RWPE2 (cell line): ENCODE measurements around the gene NTRK1.

ENCODE experiments used
- ATAC-seq: fragments of 200-7000 bp; cut with Tn5 transposase; 3 replicates; pipeline ENCODE4 v1.9.1; 2021; ENCODE audit warnings: low read depth
- DNase-seq: peaks from one replicate; pipeline ENCODE4 v3.0.0-alpha.2; 2020; ENCODE audit warnings: low spot score
- H3K27ac ChIP-seq: fragments of 450-650 bp; 2 replicates; pipeline ENCODE4 v1.5.1; 2017; ENCODE audit warnings: mild to moderate bottlenecking; ENCODE audit not compliant: poor library complexity, severe bottlenecking
- H3K27me3 ChIP-seq: fragments of 250-450 bp; sonication (Bioruptor Pico); 2 replicates; pipeline ENCODE4 v1.5.1; 2021; ENCODE audit warnings: mild to moderate bottlenecking, moderate library complexity; ENCODE audit not compliant: insufficient read depth, poor library complexity, severe bottlenecking
- H3K36me3 ChIP-seq: fragments of 250-450 bp; sonication (Bioruptor Pico); 2 replicates; pipeline ENCODE4 v1.5.1; 2020; ENCODE audit warnings: low read depth, mild to moderate bottlenecking, moderate library complexity
- H3K4me1 ChIP-seq: fragments of 250-450 bp; sonication (Bioruptor Pico); 2 replicates; pipeline ENCODE4 v1.5.1; 2021; ENCODE audit warnings: mild to moderate bottlenecking, moderate library complexity; ENCODE audit not compliant: insufficient read depth, poor library complexity, severe bottlenecking
- H3K4me3 ChIP-seq: fragments of 250-450 bp; sonication (Bioruptor Pico); 2 replicates; pipeline ENCODE4 v1.5.1; 2021; ENCODE audit warnings: mild to moderate bottlenecking, moderate library complexity; ENCODE audit not compliant: severe bottlenecking
- H3K9me3 ChIP-seq: fragments of 250-450 bp; sonication (Bioruptor Pico); 2 replicates; pipeline ENCODE4 v1.5.1; 2021; ENCODE audit warnings: mild to moderate bottlenecking, moderate library complexity; ENCODE audit not compliant: severe bottlenecking
- TF ChIP-seq, protein P1 (sequence below): fragments of 450-650 bp; IDR thresholded peaks from one replicate; pipeline ENCODE4 v1.5.1; 2017; ENCODE audit warnings: mild to moderate bottlenecking, moderate library complexity; ENCODE audit not compliant: poor library complexity, severe bottlenecking

The NTRK1 gene

DNA sequence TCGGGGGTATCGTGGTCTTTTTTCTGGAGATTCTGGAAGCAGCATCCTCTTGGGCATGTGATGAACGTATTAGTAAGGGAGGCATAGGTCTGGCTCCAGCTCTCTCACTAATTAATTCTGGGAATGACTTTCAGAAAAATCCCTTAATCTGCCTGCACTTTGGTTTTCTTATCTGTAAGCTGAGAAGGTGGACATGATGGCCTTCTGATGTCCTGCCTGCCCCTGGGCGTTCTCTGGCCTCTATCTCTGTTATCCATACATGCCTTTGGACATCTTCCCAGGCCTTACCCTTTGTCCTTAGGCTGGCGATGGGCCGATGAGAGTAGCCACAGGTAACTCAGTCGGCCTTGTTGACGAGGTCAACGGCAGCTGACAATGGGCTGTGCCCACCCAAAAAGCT is 8.8 kb downstream of the NTRK1 start:
- DNase-seq (no peak), ATAC-seq (no peak)
- Histone ChIP-seq H3K36me3 (no peaks in the 10 kb centered on the region), H3K9me3 (no peaks in the 10 kb centered on the region), H3K4me3 (no peak overlapping the region), H3K27me3 (no peaks in the 10 kb centered on the region), H3K4me1 (peaks cover 12% of the 10 kb centered on the region), H3K27ac (no peak overlapping the region)
- TF ChIP-seq, protein P1, sequence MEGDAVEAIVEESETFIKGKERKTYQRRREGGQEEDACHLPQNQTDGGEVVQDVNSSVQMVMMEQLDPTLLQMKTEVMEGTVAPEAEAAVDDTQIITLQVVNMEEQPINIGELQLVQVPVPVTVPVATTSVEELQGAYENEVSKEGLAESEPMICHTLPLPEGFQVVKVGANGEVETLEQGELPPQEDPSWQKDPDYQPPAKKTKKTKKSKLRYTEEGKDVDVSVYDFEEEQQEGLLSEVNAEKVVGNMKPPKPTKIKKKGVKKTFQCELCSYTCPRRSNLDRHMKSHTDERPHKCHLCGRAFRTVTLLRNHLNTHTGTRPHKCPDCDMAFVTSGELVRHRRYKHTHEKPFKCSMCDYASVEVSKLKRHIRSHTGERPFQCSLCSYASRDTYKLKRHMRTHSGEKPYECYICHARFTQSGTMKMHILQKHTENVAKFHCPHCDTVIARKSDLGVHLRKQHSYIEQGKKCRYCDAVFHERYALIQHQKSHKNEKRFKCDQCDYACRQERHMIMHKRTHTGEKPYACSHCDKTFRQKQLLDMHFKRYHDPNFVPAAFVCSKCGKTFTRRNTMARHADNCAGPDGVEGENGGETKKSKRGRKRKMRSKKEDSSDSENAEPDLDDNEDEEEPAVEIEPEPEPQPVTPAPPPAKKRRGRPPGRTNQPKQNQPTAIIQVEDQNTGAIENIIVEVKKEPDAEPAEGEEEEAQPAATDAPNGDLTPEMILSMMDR = no peak

DNA sequence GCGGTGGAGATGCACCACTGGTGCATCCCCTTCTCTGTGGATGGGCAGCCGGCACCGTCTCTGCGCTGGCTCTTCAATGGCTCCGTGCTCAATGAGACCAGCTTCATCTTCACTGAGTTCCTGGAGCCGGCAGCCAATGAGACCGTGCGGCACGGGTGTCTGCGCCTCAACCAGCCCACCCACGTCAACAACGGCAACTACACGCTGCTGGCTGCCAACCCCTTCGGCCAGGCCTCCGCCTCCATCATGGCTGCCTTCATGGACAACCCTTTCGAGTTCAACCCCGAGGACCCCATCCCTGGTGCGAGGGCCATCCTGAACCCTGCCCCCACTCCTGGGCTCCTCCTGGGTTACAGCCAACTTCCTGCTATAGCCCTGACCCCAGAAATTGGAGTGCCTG is 13.0 kb downstream of the NTRK1 start:
- no peak overlapping the region for H3K27ac ChIP-seq
- no peaks in the 10 kb centered on the region for H3K36me3 ChIP-seq
- DNase-seq (no peak), ATAC-seq (no peak)
- H3K4me1 ChIP-seq = peaks cover 12% of the 10 kb centered on the region
- H3K27me3 ChIP-seq = no peaks in the 10 kb centered on the region
- H3K9me3 ChIP-seq = no peaks in the 10 kb centered on the region
- no peak overlapping the region for H3K4me3 ChIP-seq
- TF ChIP-seq, protein P1 = no peak

DNA sequence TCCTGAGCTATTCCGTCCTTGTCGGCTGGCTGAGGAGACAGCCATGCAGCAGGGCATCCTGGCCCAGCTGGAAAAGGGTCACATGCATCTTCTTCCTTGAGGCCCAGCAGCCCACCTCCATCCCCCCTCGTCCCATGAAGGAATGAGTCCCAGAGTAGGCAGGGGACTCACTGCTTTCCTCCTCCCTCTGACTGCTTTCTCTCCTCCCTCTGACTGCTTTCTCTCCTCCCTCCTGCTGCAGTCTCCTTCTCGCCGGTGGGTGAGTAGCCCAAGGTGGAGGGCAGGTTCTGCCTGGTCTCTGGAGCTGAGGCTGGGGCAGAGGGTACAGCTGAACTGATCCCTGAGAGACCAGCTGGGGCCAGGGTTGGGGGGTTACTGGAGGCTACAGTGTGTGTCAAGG is 13.5 kb downstream of the NTRK1 start:
- TF ChIP-seq, protein P1 = no peak
- Histone ChIP-seq H3K4me1 (peaks cover 12% of the 10 kb centered on the region), H3K9me3 (no peaks in the 10 kb centered on the region), H3K4me3 (no peak overlapping the region), H3K36me3 (no peaks in the 10 kb centered on the region), H3K27me3 (no peaks in the 10 kb centered on the region), H3K27ac (no peak overlapping the region)
- DNase-seq = no peak
- ATAC-seq = no peak

DNA sequence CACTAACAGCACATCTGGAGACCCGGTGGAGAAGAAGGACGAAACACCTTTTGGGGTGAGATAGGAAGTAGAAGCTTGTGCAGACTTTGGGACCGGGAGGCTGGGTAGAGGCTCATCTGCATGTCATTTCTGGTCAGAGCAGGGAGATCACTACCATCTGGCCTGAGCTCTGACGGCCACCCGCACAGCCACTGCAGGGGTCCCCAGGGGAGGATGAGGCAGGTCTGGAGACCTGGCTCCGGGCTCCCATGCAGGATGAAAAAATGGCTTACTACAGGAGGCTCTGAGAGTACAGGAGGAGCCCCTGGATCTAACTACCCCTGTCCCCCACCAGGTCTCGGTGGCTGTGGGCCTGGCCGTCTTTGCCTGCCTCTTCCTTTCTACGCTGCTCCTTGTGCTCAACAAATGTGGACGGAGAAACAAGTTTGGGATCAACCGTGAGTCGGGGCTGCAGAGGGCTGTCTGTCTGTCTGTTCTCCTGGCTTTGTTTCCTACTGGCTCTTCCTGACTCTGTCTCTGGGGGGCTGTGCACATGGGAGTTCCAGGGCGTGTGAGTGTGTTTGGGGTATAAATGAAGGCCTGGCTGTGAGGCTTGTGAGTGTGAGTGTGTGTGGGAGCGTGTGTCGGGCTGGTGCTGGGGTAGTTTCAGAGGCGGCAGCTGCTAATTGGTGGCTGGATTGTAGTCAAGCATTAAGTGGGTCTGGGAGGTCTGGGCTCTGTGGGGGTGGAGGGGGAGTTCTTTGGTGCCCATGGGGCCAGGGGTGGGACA is 14.1 kb downstream of the NTRK1 start:
- Histone ChIP-seq H3K9me3 (no peaks in the 10 kb centered on the region), H3K27ac (no peak overlapping the region), H3K27me3 (no peaks in the 10 kb centered on the region), H3K4me1 (peaks cover 12% of the 10 kb centered on the region), H3K4me3 (no peak overlapping the region), H3K36me3 (no peaks in the 10 kb centered on the region)
- DNase-seq = no peak
- TF ChIP-seq, protein P1 = no peak
- no peak for ATAC-seq

DNA sequence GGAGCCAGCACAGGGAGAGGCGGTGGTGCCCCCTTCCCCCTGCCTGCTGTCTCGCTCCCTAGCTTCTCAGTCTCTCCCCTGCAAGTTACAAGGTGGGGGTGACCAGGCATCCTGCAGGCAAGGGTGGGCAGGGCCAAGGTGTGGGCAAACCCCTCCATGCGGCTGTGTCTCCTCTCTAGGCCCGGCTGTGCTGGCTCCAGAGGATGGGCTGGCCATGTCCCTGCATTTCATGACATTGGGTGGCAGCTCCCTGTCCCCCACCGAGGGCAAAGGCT is 14.6 kb downstream of the NTRK1 start:
- ATAC-seq (no peak), DNase-seq (no peak)
- Histone ChIP-seq H3K9me3 (no peaks in the 10 kb centered on the region), H3K27me3 (no peaks in the 10 kb centered on the region), H3K4me3 (no peak overlapping the region), H3K36me3 (no peaks in the 10 kb centered on the region), H3K4me1 (peaks cover 9% of the 10 kb centered on the region), H3K27ac (no peak overlapping the region)
- TF ChIP-seq, protein P1 = no peak
